Breast epithelium (tissue), 4 donors: ENCODE results near the gene ITM2B. TPM values are rescaled to one million over a fixed set of nuclear protein-coding genes. Genes with fewer than 3 reads are reported as not detected.

Experiments used
- DNase-seq, 2 donors: peaks; one replicate each; pipeline ENCODE4 v3.0.0-alpha.2; 2019; ENCODE audit warnings: low spot score in 2 of 2
- H3K27ac ChIP-seq, 2 donors: fragments of 200-600 bp; sonication (generic) in 1 of 2; one replicate each; pipeline ENCODE4 v1.5.1; 2016 to 2019; ENCODE audit warnings: mild to moderate bottlenecking in 1 of 2
- H3K27me3 ChIP-seq, 2 donors: fragments of 200-600 bp; sonication (generic) in 1 of 2; one replicate each; pipeline versions ENCODE4 v1.5.1 to v1.6.0; 2017 to 2019; ENCODE audit warnings: control low read depth in 1 of 2, mild to moderate bottlenecking in 1 of 2
- H3K36me3 ChIP-seq: fragments of 200-600 bp; one replicate; pipeline ENCODE4 v1.5.1; 2019
- H3K4me1 ChIP-seq, 2 donors: fragments of 200-600 bp; sonication (generic); one replicate each; pipeline ENCODE4 v1.5.1; 2016 to 2019; ENCODE audit warnings: control low read depth in 1 of 2
- H3K4me3 ChIP-seq, 3 donors: fragments of 200-600 bp; sonication (generic); 1 replicate in 2 of 3; 2 replicates in 1 of 3; pipeline ENCODE4 v1.5.1; 2016 to 2019; ENCODE audit warnings: mild to moderate bottlenecking in 3 of 3, moderate library complexity in 2 of 3
- H3K9me3 ChIP-seq, 2 donors: fragments of 200-600 bp; sonication (generic) in 1 of 2; one replicate each; pipeline ENCODE4 v1.5.1; 2016 to 2019; ENCODE audit warnings: control low read depth in 1 of 2
- POLR2A ChIP-seq: fragments of 450-650 bp; IDR thresholded peaks from one replicate; pipeline ENCODE4 v1.6.1; 2016; ENCODE audit warnings: antibody characterized with exemption, mild to moderate bottlenecking, moderate library complexity
- POLR2AphosphoS5 ChIP-seq, 3 donors: sonication (generic); formaldehyde crosslinking; IDR thresholded peaks; one replicate each; pipeline ENCODE4 v1.6.1; 2017; ENCODE audit warnings: antibody characterized with exemption in 3 of 3
- intact Hi-C: fragments of 100-400 bp; cut with DNase I; formaldehyde crosslinking; loops from one replicate; pipeline ENCODE4 v1.15.1; 2023; ENCODE audit warnings: low total_unique reads
- total RNA-seq, 3 donors: library from RNA; depleted of rRNA; stranded (reverse); fragments of >200 nt; gene quantifications; one replicate each; pipeline ENCODE4 v1.1.0, GENCODE V29; 2016
- TF ChIP-seq, protein P1 (sequence below), 3 donors: fragments of 450-650 bp; IDR thresholded peaks; one replicate each; pipeline ENCODE4 v1.5.1; 2016 to 2017; ENCODE audit warnings: antibody characterized with exemption in 3 of 3, mild to moderate bottlenecking in 3 of 3, moderate library complexity in 3 of 3

The ITM2B gene
- total RNA-seq, 3 donors from 2014 or later, result 369 to 727 (median 475) TPM

- Histone ChIP-seq H3K9me3 (peaks cover 3 to 4% of the 10 kb centered on the region in 2 donors), H3K4me3 (peak overlapping the region; percentile 6 to 31 (median 17)), H3K27ac (no peak overlapping the region), H3K27me3 (no peaks in the 10 kb centered on the region), H3K4me1 (no peaks in the 10 kb centered on the region), H3K36me3 (no peaks in the 10 kb centered on the region)
- TF ChIP-seq, protein P1, sequence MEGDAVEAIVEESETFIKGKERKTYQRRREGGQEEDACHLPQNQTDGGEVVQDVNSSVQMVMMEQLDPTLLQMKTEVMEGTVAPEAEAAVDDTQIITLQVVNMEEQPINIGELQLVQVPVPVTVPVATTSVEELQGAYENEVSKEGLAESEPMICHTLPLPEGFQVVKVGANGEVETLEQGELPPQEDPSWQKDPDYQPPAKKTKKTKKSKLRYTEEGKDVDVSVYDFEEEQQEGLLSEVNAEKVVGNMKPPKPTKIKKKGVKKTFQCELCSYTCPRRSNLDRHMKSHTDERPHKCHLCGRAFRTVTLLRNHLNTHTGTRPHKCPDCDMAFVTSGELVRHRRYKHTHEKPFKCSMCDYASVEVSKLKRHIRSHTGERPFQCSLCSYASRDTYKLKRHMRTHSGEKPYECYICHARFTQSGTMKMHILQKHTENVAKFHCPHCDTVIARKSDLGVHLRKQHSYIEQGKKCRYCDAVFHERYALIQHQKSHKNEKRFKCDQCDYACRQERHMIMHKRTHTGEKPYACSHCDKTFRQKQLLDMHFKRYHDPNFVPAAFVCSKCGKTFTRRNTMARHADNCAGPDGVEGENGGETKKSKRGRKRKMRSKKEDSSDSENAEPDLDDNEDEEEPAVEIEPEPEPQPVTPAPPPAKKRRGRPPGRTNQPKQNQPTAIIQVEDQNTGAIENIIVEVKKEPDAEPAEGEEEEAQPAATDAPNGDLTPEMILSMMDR (IDR thresholded peaks at IDR 0.05), result no peak
- TF ChIP-seq POLR2A, result no peak
- TF ChIP-seq POLR2AphosphoS5 (IDR thresholded peaks at IDR 0.05), result no peak
- intact Hi-C loops, result no loop called here
- DNase-seq, result no peak
Observed at GRCh38 chr13:48317511-48318376, 84.7 kb downstream of the ITM2B start.

- TF ChIP-seq POLR2A (no peak), POLR2AphosphoS5 (IDR thresholded peaks at IDR 0.05) (no peak)
- TF ChIP-seq, protein P1 (IDR thresholded peaks at IDR 0.05), result no peak
- intact Hi-C loops, result no loop called here
- no peaks in the 10 kb centered on the region for H3K27me3 ChIP-seq
- no peak for DNase-seq
- no peaks in the 10 kb centered on the region for H3K4me1 ChIP-seq
- no peaks in the 10 kb centered on the region for H3K36me3 ChIP-seq
- peaks cover 3 to 4% of the 10 kb centered on the region in 2 donors for H3K9me3 ChIP-seq
- no peak overlapping the region for H3K27ac ChIP-seq
- H3K4me3 ChIP-seq, result peak overlapping the region; percentile 6 to 31 (median 17)
Observed at GRCh38 chr13:48318377-48318811, 85.4 kb downstream of the ITM2B start.

- DNase-seq, result no peak
- H3K4me3 ChIP-seq, result peak overlapping the region; percentile 6 to 31 (median 17)
- intact Hi-C loops, result no loop called here
- H3K27ac ChIP-seq, result no peak overlapping the region
- H3K4me1 ChIP-seq, result no peaks in the 10 kb centered on the region
- H3K9me3 ChIP-seq, result peaks cover 3 to 4% of the 10 kb centered on the region in 2 donors
- TF ChIP-seq, protein P1 (IDR thresholded peaks at IDR 0.05), result no peak
- TF ChIP-seq POLR2A, result no peak
- TF ChIP-seq POLR2AphosphoS5 (IDR thresholded peaks at IDR 0.05), result no peak
- no peaks in the 10 kb centered on the region for H3K27me3 ChIP-seq
- no peaks in the 10 kb centered on the region for H3K36me3 ChIP-seq
Observed at GRCh38 chr13:48318821-48319511, 86.0 kb downstream of the ITM2B start.

Other genes with a start within 250 kb of the ITM2B start
- gene SUCLA2, start 231.9 kb upstream of the ITM2B start, total RNA-seq, result 10 to 100 TPM; 42.3 to 75.4 (median 61.3) TPM
- 10 to 100 TPM in 1 of 3 donors, 1 to 10 TPM in 2; 8.0 to 12.1 (median 8.2) TPM for gene NUDT15, start 195.5 kb upstream of the ITM2B start, total RNA-seq
- 10 to 100 TPM; 39.0 to 45.1 (median 39.8) TPM for gene MED4, start 138.1 kb upstream of the ITM2B start, total RNA-seq
- 10 to 100 TPM; 24.0 to 45.2 (median 43.6) TPM for gene RB1, start 70.5 kb downstream of the ITM2B start, total RNA-seq
- 10 to 100 TPM; 23.7 to 44.2 (median 40.5) TPM for gene LPAR6, start 179.9 kb downstream of the ITM2B start, total RNA-seq